OCI-LY3 (cell line): Measurements from ENCODE around the gene FHL3.
"Not testable (repeated sequence)": the region's sequence is repeated elsewhere in the genome, so short reads cannot be mapped to it uniquely, and the experiment has no call there.

Experiments used
- H2AFZ ChIP-seq: fragments of 200-600, 300-600 bp; shearing (Covaris generic); 2 replicates; pipeline ENCODE4 v1.6.0; 2014; ENCODE audit warnings: antibody characterized with exemption, low read depth, low read length
- H3K27ac ChIP-seq: fragments of 200-600, 300-600 bp; sonication (generic); 2 replicates; pipeline ENCODE4 v1.5.1; 2014; ENCODE audit warnings: mild to moderate bottlenecking, low read length, moderate library complexity, mixed read lengths
- H3K27me3 ChIP-seq: fragments of 200-600, 300-600 bp; sonication (generic); 2 replicates; pipeline ENCODE4 v1.6.1; 2014; ENCODE audit warnings: low read depth, low read length, mixed read lengths
- H3K36me3 ChIP-seq: fragments of 200-600, 300-600 bp; sonication (generic); replicated peaks from 2 replicates; pipeline ENCODE3; 2014; ENCODE audit warnings: low read depth, low read length, mixed read lengths
- H3K4me1 ChIP-seq: fragments of 300-600, 200-600 bp; sonication (generic); 2 replicates; pipeline ENCODE4 v1.6.1; 2014; ENCODE audit warnings: low read length, mixed read lengths
- H3K4me2 ChIP-seq: fragments of 200-600, 300-600 bp; sonication (generic); 2 replicates; pipeline ENCODE4 v1.6.1; 2014; ENCODE audit warnings: low read length, mixed read lengths
- H3K4me3 ChIP-seq: fragments of 300-600, 200-600 bp; sonication (generic); 2 replicates; pipeline ENCODE4 v1.5.1; 2014; ENCODE audit warnings: antibody characterized with exemption, mild to moderate bottlenecking, low read length, moderate library complexity
- H3K79me2 ChIP-seq: fragments of 300-600, 200-600 bp; shearing (Covaris generic); 2 replicates; pipeline ENCODE4 v1.6.1; 2014; ENCODE audit warnings: mild to moderate bottlenecking, low read length, mixed read lengths
- H3K9ac ChIP-seq: fragments of 300-600, 200-600 bp; shearing (Covaris generic); 2 replicates; pipeline ENCODE4 v1.6.0; 2014; ENCODE audit warnings: mild to moderate bottlenecking, low read length, moderate library complexity
- H3K9me3 ChIP-seq: fragments of 200-600, 300-600 bp; shearing (Covaris generic); 2 replicates; pipeline ENCODE4 v1.6.1; 2014; ENCODE audit warnings: low read length, mixed read lengths; ENCODE audit not compliant: insufficient read depth
- H4K20me1 ChIP-seq: fragments of 200-600, 300-600 bp; sonication (generic); 2 replicates; pipeline ENCODE4 v1.6.1; 2016; ENCODE audit warnings: low read length, mixed read lengths; ENCODE audit not compliant: insufficient read depth
- CTCF ChIP-seq: fragments of 200-600, 300-600 bp; sonication (generic); IDR thresholded peaks from 2 replicates; pipeline ENCODE4 v1.5.1; 2014; ENCODE audit warnings: antibody characterized with exemption, low read length, low read depth
- EZH2phosphoT487 ChIP-seq: fragments of 200-600 bp; shearing (Covaris generic); IDR thresholded peaks from 2 replicates; pipeline ENCODE4 v1.6.1; 2018; ENCODE audit warnings: antibody characterized with exemption, mixed run types, low read depth

Gene FHL3

GRCh38 chr1:38038861-38039260 is 33.5 kb upstream of the FHL3 start:
- no peak for TF ChIP-seq EZH2phosphoT487
- TF ChIP-seq CTCF: no peak
- Histone ChIP-seq H3K36me3 (peaks cover 28% of the 10 kb centered on the region), H2AFZ (no peak overlapping the region), H3K4me2 (peak overlapping the region; percentile 87), H3K27me3 (no peaks in the 10 kb centered on the region), H3K4me1 (peaks cover 57% of the 10 kb centered on the region), H3K79me2 (peaks cover 95% of the 10 kb centered on the region), H3K4me3 (peak overlapping the region; percentile 96), H3K27ac (peak overlapping the region; percentile 97), H4K20me1 (peaks cover under 1% of the 10 kb centered on the region; the same call in 1 of the 2 replicates), H3K9ac (peak overlapping the region; percentile 98), H3K9me3 (no peaks in the 10 kb centered on the region)

DNA sequence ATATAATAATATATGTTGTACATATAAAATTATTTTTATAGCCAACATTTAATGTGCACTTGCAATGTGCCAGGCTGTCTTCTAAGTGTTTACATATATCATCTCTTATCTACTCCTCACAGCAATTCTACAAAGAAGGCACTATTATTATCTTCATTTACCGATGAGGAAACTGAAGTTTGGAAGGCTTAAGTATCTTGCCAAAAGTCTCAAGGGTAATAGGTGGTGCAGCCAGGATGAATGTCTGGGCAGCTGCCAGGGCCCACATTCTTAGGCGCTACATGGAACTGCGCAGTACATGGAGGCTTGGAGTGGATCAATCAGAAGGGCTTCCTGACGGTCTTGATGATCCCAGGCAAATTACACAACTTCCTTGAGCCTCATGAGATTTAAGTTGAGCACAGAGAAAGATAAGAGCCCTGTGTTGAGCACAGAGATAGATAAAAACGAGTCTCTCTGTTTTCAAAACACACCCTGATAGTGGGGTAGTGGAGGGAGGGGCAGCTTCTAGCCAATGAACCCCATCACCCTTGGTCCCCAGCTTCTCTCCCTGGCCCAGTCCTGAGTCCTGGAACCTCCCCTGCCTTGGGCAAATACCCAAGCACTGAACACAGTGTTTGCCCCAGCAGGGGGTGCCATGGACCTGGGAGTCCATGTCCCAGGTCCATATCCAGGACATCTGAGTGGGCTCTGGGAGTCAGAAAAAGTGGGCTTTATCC is 32.1 kb upstream of the FHL3 start:
- no peak overlapping the region for H2AFZ ChIP-seq
- H3K4me2 ChIP-seq: no peak overlapping the region
- H3K4me3 ChIP-seq: no peak overlapping the region
- no peaks in the 10 kb centered on the region for H3K9me3 ChIP-seq
- H3K36me3 ChIP-seq: peaks cover 13% of the 10 kb centered on the region
- peak overlapping the region; percentile 43; the same call in 1 of the 2 replicates for H3K27ac ChIP-seq
- peaks cover 66% of the 10 kb centered on the region for H3K4me1 ChIP-seq
- no peaks in the 10 kb centered on the region for H3K27me3 ChIP-seq
- TF ChIP-seq CTCF (peak; percentile 39), EZH2phosphoT487 (no peak)
- H4K20me1 ChIP-seq: no peaks in the 10 kb centered on the region
- H3K79me2 ChIP-seq: peaks cover 93% of the 10 kb centered on the region
- no peak overlapping the region for H3K9ac ChIP-seq

DNA sequence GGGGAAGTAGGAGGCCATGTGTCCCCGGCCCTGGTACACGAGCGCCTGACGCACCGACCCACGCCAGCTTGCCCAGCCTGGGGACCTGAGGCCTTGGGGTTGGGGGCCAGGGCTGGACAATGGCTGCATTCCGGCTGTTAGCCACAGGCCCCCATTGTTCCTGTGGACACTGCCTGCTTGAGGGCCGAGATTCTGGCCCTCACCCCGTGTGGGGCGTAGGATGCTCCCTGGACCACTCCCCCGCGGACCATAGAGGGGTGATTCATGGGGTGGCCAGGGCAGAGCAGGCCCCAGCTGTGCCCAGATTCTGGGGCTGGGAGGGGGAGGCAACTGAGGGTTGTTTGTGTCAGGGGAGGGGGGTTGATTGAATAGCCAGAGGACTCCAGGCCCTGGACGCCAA is 29.6 kb upstream of the FHL3 start:
- peaks cover 68% of the 10 kb centered on the region for H3K4me1 ChIP-seq
- TF ChIP-seq CTCF (no peak), EZH2phosphoT487 (no peak)
- H3K4me2 ChIP-seq: no peak overlapping the region
- H3K79me2 ChIP-seq: peaks cover 91% of the 10 kb centered on the region
- no peak overlapping the region for H3K9ac ChIP-seq
- H3K27me3 ChIP-seq: no peaks in the 10 kb centered on the region
- no peak overlapping the region for H3K27ac ChIP-seq
- no peak overlapping the region for H3K4me3 ChIP-seq
- no peaks in the 10 kb centered on the region for H4K20me1 ChIP-seq
- H3K9me3 ChIP-seq: no peaks in the 10 kb centered on the region
- no peaks in the 10 kb centered on the region for H3K36me3 ChIP-seq
- H2AFZ ChIP-seq: no peak overlapping the region

- H3K4me2 ChIP-seq, H3K27me3 ChIP-seq, H3K9me3 ChIP-seq, H3K27ac ChIP-seq, H4K20me1 ChIP-seq, H2AFZ ChIP-seq, H3K9ac ChIP-seq, H3K4me3 ChIP-seq, H3K36me3 ChIP-seq: not testable (repeated sequence)
- Histone ChIP-seq H3K4me1 (peaks cover 65% of the 10 kb centered on the region), H3K79me2 (peaks cover 86% of the 10 kb centered on the region)
Observed at GRCh38 chr1:38032992-38033391, 27.7 kb upstream of the FHL3 start.
